Gastroesophageal sphincter (tissue), 3 donors: ENCODE data around the gene SMAP2.

Source experiments
- EP300 ChIP-seq: sonication (generic); formaldehyde crosslinking; IDR thresholded peaks from one replicate; pipeline ENCODE4 v1.6.1; 2017; ENCODE audit warnings: antibody characterized with exemption, mild to moderate bottlenecking
- POLR2A ChIP-seq, 2 donors: fragments of 450-650 bp; IDR thresholded peaks; one replicate each; pipeline ENCODE4 v1.6.1; 2017; ENCODE audit warnings: antibody characterized with exemption in 2 of 2, mild to moderate bottlenecking in 2 of 2, moderate library complexity in 1 of 2
- POLR2AphosphoS5 ChIP-seq: sonication (generic); formaldehyde crosslinking; IDR thresholded peaks from one replicate; pipeline ENCODE4 v1.6.1; 2017; ENCODE audit warnings: antibody characterized with exemption
- TF ChIP-seq, protein P1 (sequence below), 4 experiments: fragments of 200-600 bp in 2 of 4; fragments of 450-650 bp in 2 of 4; sonication (generic) in 1 of 4; IDR thresholded peaks; one replicate each; pipeline ENCODE4 v1.5.1; 2017 to 2019; ENCODE audit warnings: antibody characterized with exemption in 4 of 4, mild to moderate bottlenecking in 2 of 4, moderate library complexity in 2 of 4

GRCh38 chr1:40384887-40385286 lies 11.4 kb downstream of the SMAP2 start:
- TF ChIP-seq, protein P1, sequence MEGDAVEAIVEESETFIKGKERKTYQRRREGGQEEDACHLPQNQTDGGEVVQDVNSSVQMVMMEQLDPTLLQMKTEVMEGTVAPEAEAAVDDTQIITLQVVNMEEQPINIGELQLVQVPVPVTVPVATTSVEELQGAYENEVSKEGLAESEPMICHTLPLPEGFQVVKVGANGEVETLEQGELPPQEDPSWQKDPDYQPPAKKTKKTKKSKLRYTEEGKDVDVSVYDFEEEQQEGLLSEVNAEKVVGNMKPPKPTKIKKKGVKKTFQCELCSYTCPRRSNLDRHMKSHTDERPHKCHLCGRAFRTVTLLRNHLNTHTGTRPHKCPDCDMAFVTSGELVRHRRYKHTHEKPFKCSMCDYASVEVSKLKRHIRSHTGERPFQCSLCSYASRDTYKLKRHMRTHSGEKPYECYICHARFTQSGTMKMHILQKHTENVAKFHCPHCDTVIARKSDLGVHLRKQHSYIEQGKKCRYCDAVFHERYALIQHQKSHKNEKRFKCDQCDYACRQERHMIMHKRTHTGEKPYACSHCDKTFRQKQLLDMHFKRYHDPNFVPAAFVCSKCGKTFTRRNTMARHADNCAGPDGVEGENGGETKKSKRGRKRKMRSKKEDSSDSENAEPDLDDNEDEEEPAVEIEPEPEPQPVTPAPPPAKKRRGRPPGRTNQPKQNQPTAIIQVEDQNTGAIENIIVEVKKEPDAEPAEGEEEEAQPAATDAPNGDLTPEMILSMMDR (IDR thresholded peaks at IDR 0.05): no peak
- TF ChIP-seq POLR2A (IDR thresholded peaks at IDR 0.05): no peak
- TF ChIP-seq EP300: no peak
- no peak for TF ChIP-seq POLR2AphosphoS5
